WI38 (cell line): ENCODE measurements around the gene DNAAF6.

ENCODE experiments used
- H3K4me3 ChIP-seq: 2 replicates; pipeline ENCODE4 v1.5.1; 2011; ENCODE audit warnings: low read depth, mild to moderate bottlenecking, control low read depth, low read length
- TF ChIP-seq, protein P1 (sequence below): IDR thresholded peaks from 2 replicates; pipeline ENCODE4 v1.5.1; 2012; ENCODE audit warnings: low read depth, mild to moderate bottlenecking, control low read depth, low read length

DNAAF6 gene

DNA sequence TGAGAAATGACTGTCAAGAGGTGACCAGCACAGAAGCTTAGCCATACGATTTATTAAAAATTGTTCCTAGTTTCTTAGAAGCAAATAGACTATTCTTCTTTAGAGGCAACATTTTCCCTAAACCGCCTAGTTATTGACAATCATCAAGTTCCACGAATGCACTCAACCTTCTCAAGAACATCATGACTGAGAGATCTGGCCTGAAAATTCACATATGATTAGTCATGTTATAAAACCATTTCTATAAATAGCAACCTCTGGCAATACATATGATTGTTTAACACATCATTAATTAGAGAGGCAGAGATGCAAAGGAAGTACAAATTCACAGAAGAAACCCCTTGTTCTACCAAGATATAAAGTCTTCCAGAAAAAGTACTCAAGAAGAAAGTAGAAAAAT is 6.9 kb upstream of the DNAAF6 start:
- no peak overlapping the region for H3K4me3 ChIP-seq
- TF ChIP-seq, protein P1, sequence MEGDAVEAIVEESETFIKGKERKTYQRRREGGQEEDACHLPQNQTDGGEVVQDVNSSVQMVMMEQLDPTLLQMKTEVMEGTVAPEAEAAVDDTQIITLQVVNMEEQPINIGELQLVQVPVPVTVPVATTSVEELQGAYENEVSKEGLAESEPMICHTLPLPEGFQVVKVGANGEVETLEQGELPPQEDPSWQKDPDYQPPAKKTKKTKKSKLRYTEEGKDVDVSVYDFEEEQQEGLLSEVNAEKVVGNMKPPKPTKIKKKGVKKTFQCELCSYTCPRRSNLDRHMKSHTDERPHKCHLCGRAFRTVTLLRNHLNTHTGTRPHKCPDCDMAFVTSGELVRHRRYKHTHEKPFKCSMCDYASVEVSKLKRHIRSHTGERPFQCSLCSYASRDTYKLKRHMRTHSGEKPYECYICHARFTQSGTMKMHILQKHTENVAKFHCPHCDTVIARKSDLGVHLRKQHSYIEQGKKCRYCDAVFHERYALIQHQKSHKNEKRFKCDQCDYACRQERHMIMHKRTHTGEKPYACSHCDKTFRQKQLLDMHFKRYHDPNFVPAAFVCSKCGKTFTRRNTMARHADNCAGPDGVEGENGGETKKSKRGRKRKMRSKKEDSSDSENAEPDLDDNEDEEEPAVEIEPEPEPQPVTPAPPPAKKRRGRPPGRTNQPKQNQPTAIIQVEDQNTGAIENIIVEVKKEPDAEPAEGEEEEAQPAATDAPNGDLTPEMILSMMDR, result no peak

DNA sequence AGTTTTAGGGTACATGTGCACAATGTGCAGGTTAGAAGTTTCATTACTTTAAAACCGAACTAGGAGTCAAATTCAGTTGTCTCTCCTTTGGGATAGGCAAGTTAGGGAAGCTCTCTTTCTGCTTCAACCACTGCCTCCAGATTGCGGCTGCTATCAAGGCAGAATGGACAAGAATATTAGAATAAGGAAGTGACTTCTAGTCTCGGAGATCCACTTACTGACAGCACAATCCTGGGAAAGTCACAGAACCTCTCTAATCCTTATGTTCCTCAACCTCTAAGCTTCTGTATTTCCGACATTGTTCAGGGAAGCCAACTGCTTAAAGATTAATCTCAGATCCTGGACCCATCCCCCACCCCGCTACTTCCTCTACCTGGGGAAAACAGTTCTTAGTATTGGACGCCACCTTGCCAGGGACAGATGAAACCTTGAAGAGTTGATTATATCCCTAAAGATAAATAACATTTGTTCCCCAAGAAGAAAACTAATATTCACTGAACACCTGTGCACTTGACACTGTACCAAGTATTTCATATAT is 2.3 kb upstream of the DNAAF6 start:
- no peak overlapping the region for H3K4me3 ChIP-seq
- TF ChIP-seq, protein P1, result no peak

DNA sequence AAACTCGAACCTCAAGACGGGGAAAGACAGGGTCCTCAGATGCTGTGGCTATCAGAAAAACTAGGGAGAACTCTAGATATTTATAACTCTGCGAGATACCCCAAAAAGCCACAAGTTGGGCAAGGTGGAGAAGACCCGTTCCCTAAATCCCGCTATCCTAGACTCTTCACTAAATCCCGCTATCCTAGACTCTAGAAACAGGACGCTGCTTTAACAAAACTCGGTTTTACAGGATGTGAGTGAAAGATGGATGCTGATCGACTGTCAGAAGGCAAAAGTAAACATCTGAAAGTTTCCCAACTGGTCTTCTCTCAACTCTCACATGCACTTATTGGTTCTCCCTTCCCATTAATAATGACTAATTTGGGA is 270 bp downstream of the DNAAF6 start:
- no peak overlapping the region for H3K4me3 ChIP-seq
- TF ChIP-seq, protein P1, result no peak

DNA sequence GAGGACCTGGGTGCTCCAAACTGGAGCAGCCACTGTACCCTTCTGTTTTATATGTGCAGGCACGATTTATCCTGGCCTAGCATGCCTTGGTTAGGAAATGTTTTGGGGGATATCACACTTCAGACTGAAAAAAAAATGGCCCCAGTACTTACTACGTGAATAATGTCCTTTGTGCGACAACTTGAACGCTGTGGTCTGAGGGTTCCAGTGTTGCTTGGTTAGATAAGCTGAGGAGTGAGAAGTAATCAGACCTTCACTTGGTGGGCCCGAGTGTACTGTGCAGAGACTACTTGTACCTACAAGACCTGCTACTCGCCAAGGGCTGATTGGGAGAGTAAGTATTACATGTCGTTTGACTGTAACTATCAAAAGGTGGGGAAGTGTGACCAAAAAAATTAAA is 678 bp downstream of the DNAAF6 start:
- TF ChIP-seq, protein P1, result no peak
- no peak overlapping the region for H3K4me3 ChIP-seq

DNA sequence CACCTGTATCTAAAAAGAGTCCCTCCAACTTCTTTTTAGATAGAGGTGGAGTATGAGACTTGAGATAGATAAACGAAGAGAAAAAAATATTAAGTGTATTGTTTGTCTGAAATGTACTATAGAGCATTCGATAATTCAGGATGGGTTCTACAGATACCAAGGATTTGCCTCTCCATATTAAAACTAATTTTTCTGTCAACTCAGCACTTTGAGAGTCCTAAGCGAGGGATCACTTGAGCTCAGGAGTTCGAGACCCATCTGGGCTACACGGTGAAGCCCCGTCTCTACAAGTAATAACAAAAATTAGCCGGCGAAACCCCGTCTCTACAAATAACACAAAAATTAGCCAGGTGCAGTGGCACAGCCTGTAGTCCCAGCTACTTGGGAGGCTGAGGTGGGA is 1.5 kb downstream of the DNAAF6 start:
- TF ChIP-seq, protein P1, result no peak

DNA sequence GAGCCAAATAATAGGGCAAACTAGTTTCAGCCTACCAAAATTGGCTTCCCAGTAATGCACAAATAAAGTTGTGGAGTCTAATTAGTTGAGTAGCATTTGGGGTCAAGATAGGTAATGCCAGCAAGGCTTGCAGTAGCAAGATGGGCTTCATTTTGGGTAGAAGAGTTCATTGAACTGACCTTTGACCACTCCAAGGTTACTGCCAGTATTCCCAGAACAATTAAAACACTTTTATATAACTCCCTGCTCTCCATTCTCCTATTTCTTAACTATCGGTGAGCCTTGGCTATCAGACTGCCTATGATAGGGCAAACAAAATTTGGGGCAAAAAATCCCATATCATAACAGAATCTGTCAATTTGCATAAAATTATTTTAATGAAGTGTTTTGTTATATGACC is 7.1 kb downstream of the DNAAF6 start:
- TF ChIP-seq, protein P1, result no peak
- H3K4me3 ChIP-seq, result no peak overlapping the region

More for the DNA sequence above, 1.5 kb downstream of the DNAAF6 start:
- no peak overlapping the region for H3K4me3 ChIP-seq

DNA sequence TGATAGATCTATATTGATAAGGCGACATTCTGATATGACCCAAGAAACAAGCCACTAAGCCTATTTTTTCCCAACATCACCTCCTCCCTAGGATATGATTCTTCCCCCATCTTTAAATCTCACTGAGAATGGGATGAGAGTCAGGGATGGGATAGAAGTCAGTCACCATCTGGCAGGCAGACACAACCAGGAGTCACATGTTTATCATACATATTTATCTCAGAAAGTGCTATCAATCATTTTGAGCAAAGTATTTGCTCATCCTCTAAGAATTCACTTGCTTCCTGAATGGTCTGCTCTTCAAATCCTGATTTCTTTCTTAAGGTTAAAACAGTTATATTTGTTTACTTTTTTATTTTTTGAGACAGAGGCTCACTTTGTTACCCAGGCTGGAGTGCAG is 20.3 kb downstream of the DNAAF6 start:
- TF ChIP-seq, protein P1, result no peak
- H3K4me3 ChIP-seq, result no peak overlapping the region
